ENCODE results near the gene FXR1. TPM values are rescaled to one million over a fixed set of nuclear protein-coding genes. Genes with fewer than 3 reads are reported as not detected.

The FXR1 gene
- total RNA-seq, 1 experiment from 2014 or later: 343 TPM

DNA sequence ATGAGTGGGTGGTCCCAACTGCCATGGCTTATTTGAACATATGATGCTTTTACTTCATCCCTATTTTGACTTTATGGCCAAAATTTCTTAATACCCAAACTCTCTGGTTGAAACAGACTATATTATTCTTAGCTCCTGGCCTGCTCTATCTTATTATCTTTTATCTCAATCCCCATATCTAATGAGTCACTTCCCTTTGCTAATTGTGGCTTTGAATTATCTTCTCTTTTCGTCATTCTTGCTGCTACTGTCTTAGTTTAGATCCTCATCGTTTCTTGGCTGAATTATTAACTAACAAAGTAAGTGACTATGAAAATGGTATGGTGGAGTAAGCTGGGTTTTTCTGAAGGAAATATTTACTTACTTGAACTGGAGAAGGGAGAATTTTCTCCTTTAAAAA, 105.2 kb downstream of the FXR1 start:
- no peak for DNase-seq
- H3K9me3 Mint-ChIP-seq (ENCODE audit: low read depth, unreplicated experiment): peaks cover 7% of the 10 kb centered on the region
- no peaks in the 10 kb centered on the region for H3K36me3 Mint-ChIP-seq (ENCODE audit: insufficient read depth, unreplicated experiment)
- H3K4me3 Mint-ChIP-seq (ENCODE audit: low read depth, unreplicated experiment): no peak overlapping the region
- no peak overlapping the region for H3K27ac Mint-ChIP-seq (ENCODE audit: unreplicated experiment)
- intact Hi-C loops (cut with micrococcal nuclease; ENCODE audit: unreplicated experiment): no loop called here
- BruUV-seq (replicated peaks): no TSS peak
- no peaks in the 10 kb centered on the region for H3K4me1 Mint-ChIP-seq (ENCODE audit: low read depth, unreplicated experiment)
- H3K27me3 Mint-ChIP-seq (ENCODE audit: unreplicated experiment): no peaks in the 10 kb centered on the region
- CTCF ChIA-PET: no interaction called here
- TF ChIP-seq, protein P1, sequence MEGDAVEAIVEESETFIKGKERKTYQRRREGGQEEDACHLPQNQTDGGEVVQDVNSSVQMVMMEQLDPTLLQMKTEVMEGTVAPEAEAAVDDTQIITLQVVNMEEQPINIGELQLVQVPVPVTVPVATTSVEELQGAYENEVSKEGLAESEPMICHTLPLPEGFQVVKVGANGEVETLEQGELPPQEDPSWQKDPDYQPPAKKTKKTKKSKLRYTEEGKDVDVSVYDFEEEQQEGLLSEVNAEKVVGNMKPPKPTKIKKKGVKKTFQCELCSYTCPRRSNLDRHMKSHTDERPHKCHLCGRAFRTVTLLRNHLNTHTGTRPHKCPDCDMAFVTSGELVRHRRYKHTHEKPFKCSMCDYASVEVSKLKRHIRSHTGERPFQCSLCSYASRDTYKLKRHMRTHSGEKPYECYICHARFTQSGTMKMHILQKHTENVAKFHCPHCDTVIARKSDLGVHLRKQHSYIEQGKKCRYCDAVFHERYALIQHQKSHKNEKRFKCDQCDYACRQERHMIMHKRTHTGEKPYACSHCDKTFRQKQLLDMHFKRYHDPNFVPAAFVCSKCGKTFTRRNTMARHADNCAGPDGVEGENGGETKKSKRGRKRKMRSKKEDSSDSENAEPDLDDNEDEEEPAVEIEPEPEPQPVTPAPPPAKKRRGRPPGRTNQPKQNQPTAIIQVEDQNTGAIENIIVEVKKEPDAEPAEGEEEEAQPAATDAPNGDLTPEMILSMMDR (IDR thresholded peaks at IDR 0.05; ENCODE audit: unreplicated experiment): no peak

GRCh38 chr3:181025204-181025603, 112.7 kb downstream of the FXR1 start:
- Mint-ChIP-seq H3K9me3 (ENCODE audit: low read depth, unreplicated experiment) (peaks cover 3% of the 10 kb centered on the region), H3K4me1 (ENCODE audit: low read depth, unreplicated experiment) (no peaks in the 10 kb centered on the region), H3K4me3 (ENCODE audit: low read depth, unreplicated experiment) (no peak overlapping the region), H3K27ac (ENCODE audit: unreplicated experiment) (no peak overlapping the region), H3K27me3 (ENCODE audit: unreplicated experiment) (no peaks in the 10 kb centered on the region), H3K36me3 (ENCODE audit: insufficient read depth, unreplicated experiment) (no peaks in the 10 kb centered on the region)
- no peak for DNase-seq
- CTCF ChIA-PET: no interaction called here
- BruUV-seq (replicated peaks): no TSS peak
- intact Hi-C loops (cut with micrococcal nuclease; ENCODE audit: unreplicated experiment): no loop called here
- TF ChIP-seq, protein P1 (IDR thresholded peaks at IDR 0.05; ENCODE audit: unreplicated experiment): no peak

- Mint-ChIP-seq H3K27ac (ENCODE audit: unreplicated experiment) (no peak overlapping the region), H3K4me3 (ENCODE audit: low read depth, unreplicated experiment) (no peak overlapping the region), H3K9me3 (ENCODE audit: low read depth, unreplicated experiment) (peaks cover 5% of the 10 kb centered on the region), H3K4me1 (ENCODE audit: low read depth, unreplicated experiment) (no peaks in the 10 kb centered on the region), H3K36me3 (ENCODE audit: insufficient read depth, unreplicated experiment) (no peaks in the 10 kb centered on the region), H3K27me3 (ENCODE audit: unreplicated experiment) (no peaks in the 10 kb centered on the region)
- no TSS peak for BruUV-seq (replicated peaks)
- DNase-seq: no peak
- intact Hi-C loops (cut with micrococcal nuclease; ENCODE audit: unreplicated experiment): no loop called here
- TF ChIP-seq, protein P1 (IDR thresholded peaks at IDR 0.05; ENCODE audit: unreplicated experiment): no peak
- CTCF ChIA-PET: no interaction called here
Measured at GRCh38 chr3:181030948-181031347, 118.5 kb downstream of the FXR1 start.

Other genes starting within 250 kb of the FXR1 start
- gene CCDC39, start 233.2 kb upstream of the FXR1 start, total RNA-seq (2022): not detected in 2 replicates
- 90.0 and 92.9 TPM in 2 replicates for gene DNAJC19, start 77.1 kb downstream of the FXR1 start, total RNA-seq (2022)